H9 (cell line): ENCODE data around the gene STX16. TPM values are rescaled to one million over a fixed set of nuclear protein-coding genes. Genes with fewer than 3 reads are reported as not detected.

Experiments used
- DNase-seq: peaks from one replicate; pipeline ENCODE4 v3.0.0-alpha.2; 2017
- H2AFZ ChIP-seq: one replicate; pipeline ENCODE4 v1.6.1; 2013; ENCODE audit warnings: mild to moderate bottlenecking, low read length, control low read depth, moderate library complexity
- H2AK5ac ChIP-seq: 2 replicates; pipeline ENCODE4 v1.6.1; 2013; ENCODE audit warnings: low read length, control low read depth, mixed read lengths; ENCODE audit not compliant: insufficient read length
- H2BK120ac ChIP-seq: one replicate; pipeline ENCODE4 v1.6.1; 2013; ENCODE audit warnings: low read depth, mild to moderate bottlenecking, low read length, control low read depth, inconsistent platforms; ENCODE audit not compliant: poor library complexity, severe bottlenecking
- H2BK12ac ChIP-seq: 2 replicates; pipeline ENCODE4 v1.6.1; 2013; ENCODE audit warnings: low read length, control low read depth, mixed read lengths, low read depth; ENCODE audit not compliant: insufficient read length
- H2BK15ac ChIP-seq: 2 replicates; pipeline ENCODE4 v1.6.1; 2013; ENCODE audit warnings: low read depth, low read length, control low read depth
- H2BK20ac ChIP-seq: one replicate; pipeline ENCODE4 v1.6.1; 2013; ENCODE audit warnings: low read depth, mild to moderate bottlenecking, low read length, control low read depth, inconsistent platforms; ENCODE audit not compliant: poor library complexity, severe bottlenecking
- H2BK5ac ChIP-seq: 2 replicates; pipeline ENCODE4 v1.6.1; 2013; ENCODE audit warnings: low read length, control low read depth, mixed read lengths; ENCODE audit not compliant: insufficient read length
- H3K14ac ChIP-seq: 2 replicates; pipeline ENCODE4 v1.6.1; 2013; ENCODE audit warnings: low read length, control low read depth; ENCODE audit not compliant: insufficient read depth
- H3K18ac ChIP-seq: 2 replicates; pipeline ENCODE4 v1.6.1; 2013; ENCODE audit warnings: low read depth, mild to moderate bottlenecking, mixed read lengths, low read length, control low read depth; ENCODE audit not compliant: insufficient read length
- H3K23ac ChIP-seq: 2 replicates; pipeline ENCODE4 v1.6.1; 2013; ENCODE audit warnings: low read length, control low read depth, mixed read lengths, low read depth; ENCODE audit not compliant: insufficient read length
- H3K23me2 ChIP-seq: 2 replicates; pipeline ENCODE4 v1.6.1; 2013; ENCODE audit warnings: low read depth, mild to moderate bottlenecking, mixed read lengths, low read length, control low read depth; ENCODE audit not compliant: insufficient read length, poor library complexity, severe bottlenecking
- H3K27ac ChIP-seq: 2 replicates; pipeline ENCODE4 v1.5.1; 2013; ENCODE audit warnings: low read length, control low read depth, mixed read lengths, low read depth; ENCODE audit not compliant: insufficient read length
- H3K27me3 ChIP-seq: 2 replicates; pipeline ENCODE4 v1.6.1; 2013; ENCODE audit warnings: low read length, control low read depth, inconsistent platforms; ENCODE audit not compliant: insufficient read depth
- H3K4ac ChIP-seq: 2 replicates; pipeline ENCODE4 v1.6.1; 2013; ENCODE audit warnings: low read depth, mild to moderate bottlenecking, control low read depth, inconsistent platforms, low read length, moderate library complexity
- H3K4me1 ChIP-seq: 2 replicates; pipeline ENCODE4 v1.6.1; 2013; ENCODE audit warnings: low read length, control low read depth, inconsistent platforms; ENCODE audit not compliant: insufficient read depth
- H3K4me2 ChIP-seq: 2 replicates; pipeline ENCODE4 v1.6.1; 2013; ENCODE audit warnings: low read length, control low read depth, mixed read lengths; ENCODE audit not compliant: insufficient read length, insufficient read depth
- H3K56ac ChIP-seq: 2 replicates; pipeline ENCODE4 v1.6.1; 2013; ENCODE audit warnings: low read depth, mild to moderate bottlenecking, mixed read lengths, low read length, control low read depth; ENCODE audit not compliant: insufficient read length
- H3K79me1 ChIP-seq: 2 replicates; pipeline ENCODE4 v1.6.1; 2013; ENCODE audit warnings: low read depth, mild to moderate bottlenecking, moderate library complexity, low read length, control low read depth, inconsistent platforms; ENCODE audit not compliant: insufficient read depth, poor library complexity, severe bottlenecking
- H3K79me2 ChIP-seq: 2 replicates; pipeline ENCODE4 v1.6.1; 2013; ENCODE audit warnings: low read length, control low read depth, inconsistent platforms; ENCODE audit not compliant: insufficient read depth
- H3K9ac ChIP-seq: 2 replicates; pipeline ENCODE4 v1.6.1; 2013; ENCODE audit warnings: low read length, control low read depth, mixed read lengths; ENCODE audit not compliant: insufficient read length; ENCODE audit errors: extremely low read depth
- H3K9me3 ChIP-seq: one replicate; pipeline ENCODE4 v1.6.1; 2013; ENCODE audit warnings: low read depth, low read length, inconsistent platforms; ENCODE audit not compliant: control insufficient read depth
- H3T11ph ChIP-seq: one replicate; pipeline ENCODE4 v1.6.1; 2013; ENCODE audit warnings: mild to moderate bottlenecking, low read length, control low read depth, inconsistent platforms
- H4K20me1 ChIP-seq: one replicate; pipeline ENCODE4 v1.6.1; 2013; ENCODE audit not compliant: control insufficient read depth, insufficient read length, insufficient read depth
- H4K5ac ChIP-seq: 2 replicates; pipeline ENCODE4 v1.6.1; 2013; ENCODE audit warnings: low read depth, mild to moderate bottlenecking, mixed read lengths, low read length, control low read depth; ENCODE audit not compliant: insufficient read length
- H4K8ac ChIP-seq: replicated peaks from 2 replicates; pipeline ENCODE4 v1.6.1; 2013; ENCODE audit warnings: low read length, control low read depth, mixed read lengths, low read depth; ENCODE audit not compliant: insufficient read length
- H4K91ac ChIP-seq: 2 replicates; pipeline ENCODE4 v1.6.1; 2013; ENCODE audit warnings: low read depth, mild to moderate bottlenecking, moderate library complexity, mixed read lengths, low read length, control low read depth; ENCODE audit not compliant: insufficient read length
- H3K27ac Mint-ChIP-seq, 3 experiments: 2 replicates in 2 of 3; 3 replicates in 1 of 3; pipeline ENCODE4 v1.8.0; 2020 to 2021; ENCODE audit warnings: mixed read lengths in 3 of 3, mild to moderate bottlenecking in 1 of 3, moderate library complexity in 1 of 3
- H3K27me3 Mint-ChIP-seq: 2 replicates; pipeline ENCODE4 v1.8.0; 2021; ENCODE audit warnings: low read depth, mild to moderate bottlenecking, moderate library complexity, mixed read lengths
- H3K36me3 Mint-ChIP-seq, 3 experiments: 2 replicates in 2 of 3; 3 replicates in 1 of 3; pipeline ENCODE4 v1.8.0; 2020 to 2021; ENCODE audit warnings: low read depth in 3 of 3, mixed read lengths in 3 of 3; ENCODE audit not compliant: insufficient read depth in 1 of 3
- H3K4me1 Mint-ChIP-seq, 2 experiments: 2 replicates each; pipeline ENCODE4 v1.8.0; 2020; ENCODE audit warnings: mixed read lengths in 2 of 2
- H3K4me3 Mint-ChIP-seq, 2 experiments: 2 replicates in 1 of 2; 3 replicates in 1 of 2; pipeline ENCODE4 v1.8.0; 2020 to 2021; ENCODE audit warnings: mild to moderate bottlenecking in 2 of 2, mixed read lengths in 2 of 2, moderate library complexity in 1 of 2
- H3K9me3 Mint-ChIP-seq, 2 experiments: 2 replicates in 1 of 2; 3 replicates in 1 of 2; pipeline ENCODE4 v1.8.0; 2020; ENCODE audit warnings: mild to moderate bottlenecking in 2 of 2, mixed read lengths in 2 of 2, moderate library complexity in 1 of 2
- CTCF ChIP-seq: fragments of 200-600 bp; sonication (generic); conservative IDR thresholded peaks from 3 replicates; pipeline ENCODE4 v1.8.0; 2021; ENCODE audit warnings: antibody characterized with exemption, mild to moderate bottlenecking
- WGBS: extraction: QIAGEN DNeasy Blood & Tissue Kit; methylation state at CpG from one replicate; pipeline ENCODE4 v1.1.7; 2013; ENCODE audit warnings: missing lambda C conversion rate, low lambda C conversion rate, mixed read lengths; ENCODE audit not compliant: insufficient read length; ENCODE audit errors: extremely low coverage; 5-methylcytosine and 5-hydroxymethylcytosine counted together
- total RNA-seq: library from RNA; stranded (reverse); gene quantifications from 2 replicates; pipeline ENCODE4 v1.2.1, GENCODE V29; 2021

The STX16 gene
- total RNA-seq, 1 experiment from 2014 or later, result 87.8 TPM

- no peak overlapping the region for H3K23ac ChIP-seq
- no peak overlapping the region for H2BK15ac ChIP-seq
- no peaks in the 10 kb centered on the region for H3K23me2 ChIP-seq
- no peak overlapping the region for H4K5ac ChIP-seq
- H3K4me1 ChIP-seq, result no peaks in the 10 kb centered on the region
- H3T11ph ChIP-seq, result no peak overlapping the region
- no peak overlapping the region for H2AK5ac ChIP-seq
- Mint-ChIP-seq H3K4me1 (peaks cover 0 to 14% of the 10 kb centered on the region in 2 experiments; a peak in 2 of 4 replicates), H3K4me3 (no peak overlapping the region), H3K9me3 (no peaks in the 10 kb centered on the region), H3K27me3 (peaks cover 4% of the 10 kb centered on the region), H3K36me3 (no peaks in the 10 kb centered on the region), H3K27ac (no peak overlapping the region; a peak in 1 of 7 replicates)
- no peak overlapping the region for H3K4me2 ChIP-seq
- H3K56ac ChIP-seq, result no peak overlapping the region
- H3K79me2 ChIP-seq, result no peaks in the 10 kb centered on the region
- DNase-seq, result peak; percentile 33
- no peaks in the 10 kb centered on the region for H3K79me1 ChIP-seq
- H2BK5ac ChIP-seq, result no peak overlapping the region
- no peaks in the 10 kb centered on the region for H3K27me3 ChIP-seq
- no peak for TF ChIP-seq CTCF
- H4K8ac ChIP-seq, result no peak overlapping the region
- no peak overlapping the region for H2AFZ ChIP-seq
- no peak overlapping the region for H2BK20ac ChIP-seq
- no peak overlapping the region for H3K27ac ChIP-seq
- no peak overlapping the region for H3K4ac ChIP-seq
- H3K9me3 ChIP-seq, result no peaks in the 10 kb centered on the region
- no peaks in the 10 kb centered on the region for H4K20me1 ChIP-seq
- no peak overlapping the region for H3K18ac ChIP-seq
- H2BK120ac ChIP-seq, result no peak overlapping the region
- peak overlapping the region; percentile 32; the same call in 1 of the 2 replicates for H3K14ac ChIP-seq
- no peak overlapping the region for H2BK12ac ChIP-seq
- no peak overlapping the region for H4K91ac ChIP-seq
- WGBS, result no CpG with 5 or more reads among the region's 23 CpGs
- H3K9ac ChIP-seq, result no peak overlapping the region
Observed at GRCh38 chr20:58717278-58718091, 66.4 kb downstream of the STX16 start.
